B cell (primary cell): ENCODE results near the gene LHX5.

Source experiments
- EZH2 ChIP-seq: IDR thresholded peaks from 2 replicates; pipeline ENCODE4 v1.6.1; 2012; ENCODE audit warnings: borderline replicate concordance, low read depth, mild to moderate bottlenecking, moderate library complexity, low read length; ENCODE audit not compliant: insufficient read depth, poor library complexity, severe bottlenecking
- TF ChIP-seq, protein P1 (sequence below): fragments of 200-600 bp; IDR thresholded peaks from one replicate; pipeline ENCODE4 v1.8.0; 2022; ENCODE audit warnings: antibody characterized with exemption, mild to moderate bottlenecking

DNA sequence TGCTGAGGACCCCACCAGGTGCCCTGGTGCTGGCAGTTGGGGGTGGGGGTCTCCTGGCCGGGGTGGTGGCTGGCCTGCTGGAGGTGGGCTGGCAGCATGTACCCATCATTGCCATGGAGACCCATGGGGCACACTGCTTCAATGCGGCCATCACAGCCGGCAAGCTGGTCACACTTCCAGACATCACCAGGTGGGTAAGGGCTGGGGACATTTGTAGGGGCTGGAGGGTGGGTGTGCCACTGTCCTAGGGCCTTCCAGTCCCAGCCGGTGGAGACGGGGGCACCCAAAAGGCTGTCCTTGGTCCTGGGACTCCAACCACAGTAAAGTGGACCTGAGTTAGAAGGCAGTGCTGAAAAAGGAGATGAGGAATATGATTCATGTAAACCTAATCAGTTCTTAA is 36.3 kb downstream of the LHX5 start:
- TF ChIP-seq, protein P1, sequence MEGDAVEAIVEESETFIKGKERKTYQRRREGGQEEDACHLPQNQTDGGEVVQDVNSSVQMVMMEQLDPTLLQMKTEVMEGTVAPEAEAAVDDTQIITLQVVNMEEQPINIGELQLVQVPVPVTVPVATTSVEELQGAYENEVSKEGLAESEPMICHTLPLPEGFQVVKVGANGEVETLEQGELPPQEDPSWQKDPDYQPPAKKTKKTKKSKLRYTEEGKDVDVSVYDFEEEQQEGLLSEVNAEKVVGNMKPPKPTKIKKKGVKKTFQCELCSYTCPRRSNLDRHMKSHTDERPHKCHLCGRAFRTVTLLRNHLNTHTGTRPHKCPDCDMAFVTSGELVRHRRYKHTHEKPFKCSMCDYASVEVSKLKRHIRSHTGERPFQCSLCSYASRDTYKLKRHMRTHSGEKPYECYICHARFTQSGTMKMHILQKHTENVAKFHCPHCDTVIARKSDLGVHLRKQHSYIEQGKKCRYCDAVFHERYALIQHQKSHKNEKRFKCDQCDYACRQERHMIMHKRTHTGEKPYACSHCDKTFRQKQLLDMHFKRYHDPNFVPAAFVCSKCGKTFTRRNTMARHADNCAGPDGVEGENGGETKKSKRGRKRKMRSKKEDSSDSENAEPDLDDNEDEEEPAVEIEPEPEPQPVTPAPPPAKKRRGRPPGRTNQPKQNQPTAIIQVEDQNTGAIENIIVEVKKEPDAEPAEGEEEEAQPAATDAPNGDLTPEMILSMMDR, result no peak
- TF ChIP-seq EZH2, result no peak
